Adrenal gland (tissue), 5 donors: ENCODE measurements around the gene THSD4.

ENCODE experiments used
- POLR2A ChIP-seq, 2 donors: fragments of 450-650 bp; IDR thresholded peaks; one replicate each; pipeline ENCODE4 v1.6.1; 2017; ENCODE audit warnings: antibody characterized with exemption in 2 of 2, mild to moderate bottlenecking in 2 of 2, moderate library complexity in 1 of 2
- TF ChIP-seq, protein P1 (sequence below), 6 experiments: fragments of 450-650 bp in 4 of 6; fragments of 200-600 bp in 2 of 6; sonication (generic) in 1 of 6; IDR thresholded peaks; 1 replicate in 5 of 6; 2 replicates in 1 of 6; pipeline versions ENCODE4 v1.5.1 to v1.8.0; 2016 to 2021; ENCODE audit warnings: antibody characterized with exemption in 6 of 6, mild to moderate bottlenecking in 2 of 6, moderate library complexity in 1 of 6
- donor health status: DM: no; HTN: no; CAD: no.

DNA sequence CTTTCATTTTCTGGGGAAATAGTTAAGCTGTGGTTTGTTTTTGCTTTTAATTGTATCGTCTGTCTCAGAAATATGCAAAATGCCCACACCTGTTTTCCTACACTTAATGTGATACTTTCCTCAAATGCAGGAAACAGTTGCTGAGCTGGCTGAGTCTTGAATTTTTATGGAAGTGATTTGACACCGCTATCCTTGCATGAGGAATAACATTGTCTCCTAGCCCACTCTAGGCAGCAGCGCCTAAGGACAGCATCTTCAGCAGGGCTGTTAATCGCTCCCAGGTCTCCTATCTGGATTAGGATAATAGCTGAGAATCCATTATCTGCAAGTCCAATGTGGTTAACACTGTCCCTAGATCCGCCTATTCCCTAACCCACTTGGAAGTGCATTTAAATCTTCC lies 562.5 kb downstream of the THSD4 start:
- TF ChIP-seq, protein P1, sequence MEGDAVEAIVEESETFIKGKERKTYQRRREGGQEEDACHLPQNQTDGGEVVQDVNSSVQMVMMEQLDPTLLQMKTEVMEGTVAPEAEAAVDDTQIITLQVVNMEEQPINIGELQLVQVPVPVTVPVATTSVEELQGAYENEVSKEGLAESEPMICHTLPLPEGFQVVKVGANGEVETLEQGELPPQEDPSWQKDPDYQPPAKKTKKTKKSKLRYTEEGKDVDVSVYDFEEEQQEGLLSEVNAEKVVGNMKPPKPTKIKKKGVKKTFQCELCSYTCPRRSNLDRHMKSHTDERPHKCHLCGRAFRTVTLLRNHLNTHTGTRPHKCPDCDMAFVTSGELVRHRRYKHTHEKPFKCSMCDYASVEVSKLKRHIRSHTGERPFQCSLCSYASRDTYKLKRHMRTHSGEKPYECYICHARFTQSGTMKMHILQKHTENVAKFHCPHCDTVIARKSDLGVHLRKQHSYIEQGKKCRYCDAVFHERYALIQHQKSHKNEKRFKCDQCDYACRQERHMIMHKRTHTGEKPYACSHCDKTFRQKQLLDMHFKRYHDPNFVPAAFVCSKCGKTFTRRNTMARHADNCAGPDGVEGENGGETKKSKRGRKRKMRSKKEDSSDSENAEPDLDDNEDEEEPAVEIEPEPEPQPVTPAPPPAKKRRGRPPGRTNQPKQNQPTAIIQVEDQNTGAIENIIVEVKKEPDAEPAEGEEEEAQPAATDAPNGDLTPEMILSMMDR (IDR thresholded peaks at IDR 0.05) = no peak
- no peak for TF ChIP-seq POLR2A (IDR thresholded peaks at IDR 0.05)
